GM12878 (cell line): Measurements from ENCODE around the gene CNTNAP2. TPM values are rescaled to one million over a fixed set of nuclear protein-coding genes. Genes with fewer than 3 reads are reported as not detected.

ENCODE experiments used
- ATAC-seq: fragments of 200-7000 bp; cut with Tn5 transposase; 3 replicates; pipeline ENCODE4 v1.9.1; 2020; ENCODE audit warnings: mild to moderate bottlenecking, moderate library complexity
- BruUV-seq: library from RNA; stranded (reverse); fragments of 400-500 nt; replicated peaks from 2 replicates; lab custom pipeline; 2021; lab: Mats Ljungman, UMichigan
- CTCF ChIA-PET: fragments of 300-600 bp; sonication (Branson Sonifier 250); formaldehyde crosslinking; extraction: SDS; loops from one replicate; lab custom pipeline; 2021; ENCODE audit warnings: inconsistent platforms; lab: Yijun Ruan, JAX
- POLR2A ChIA-PET: fragments of 350-600 bp; formaldehyde crosslinking; extraction: SDS; loops from one replicate; lab custom pipeline; 2021; ENCODE audit warnings: inconsistent platforms; lab: Charles Lee
- RAD21 ChIA-PET: fragments of 300-600 bp; sonication (Branson Sonifier 250); formaldehyde crosslinking; loops from one replicate; lab custom pipeline; 2023; ENCODE audit warnings: antibody characterized with exemption; ENCODE audit not compliant: unreplicated experiment; lab: Charles Lee
- SMC1A ChIA-PET: fragments of 300-600 bp; sonication (Branson Sonifier 250); formaldehyde crosslinking; loops from one replicate; lab custom pipeline; 2023; ENCODE audit not compliant: unreplicated experiment, uncharacterized antibody; lab: Charles Lee
- DNase-seq: peaks from one replicate; pipeline ENCODE4 v3.0.0-alpha.2; 2011; ENCODE audit warnings: low read depth, low spot score
- FAIRE-seq: peaks from 3 replicates; lab custom pipeline; 2011; peaks lifted over from hg19 to GRCh38; lab: Jason Lieb, UNC
- H2AFZ ChIP-seq: 2 replicates; pipeline ENCODE4 v1.6.0; 2011; ENCODE audit warnings: low read depth, low read length, control low read depth; ENCODE audit not compliant: control insufficient read depth
- H3K27ac ChIP-seq: 2 replicates; pipeline ENCODE4 v1.5.1; 2011; ENCODE audit warnings: control low read depth; ENCODE audit not compliant: control insufficient read depth, insufficient read depth
- H3K27me3 ChIP-seq, 2 experiments: replicated peaks in 1 of 2; 2 replicates each; pipeline versions ENCODE4 v1.6.0 to v1.6.1; 2011; ENCODE audit warnings: low read length in 1 of 2; ENCODE audit not compliant: control insufficient read depth in 2 of 2, insufficient read depth in 2 of 2
- H3K36me3 ChIP-seq, 2 experiments: 2 replicates each; pipeline ENCODE4 v1.5.1; 2011; ENCODE audit warnings: low read length in 1 of 2; ENCODE audit not compliant: control insufficient read depth in 2 of 2, insufficient read depth in 2 of 2
- H3K4me1 ChIP-seq: 2 replicates; pipeline ENCODE4 v1.6.1; 2011; ENCODE audit warnings: mild to moderate bottlenecking, low read length, moderate library complexity, mixed read lengths; ENCODE audit not compliant: control insufficient read depth, insufficient read depth
- H3K4me2 ChIP-seq: 2 replicates; pipeline ENCODE4 v1.6.0; 2011; ENCODE audit warnings: control low read depth; ENCODE audit not compliant: control insufficient read depth, insufficient read depth
- H3K4me3 ChIP-seq: fragments of 200-600 bp; sonication (generic); 2 replicates; pipeline ENCODE4 v1.5.1; 2016
- H3K79me2 ChIP-seq: 2 replicates; pipeline ENCODE4 v1.6.0; 2011; ENCODE audit warnings: low read length; ENCODE audit not compliant: control insufficient read depth, insufficient read depth
- H3K9ac ChIP-seq: 2 replicates; pipeline ENCODE4 v1.8.0; 2011; ENCODE audit warnings: low read length, control low read depth, mixed read lengths; ENCODE audit not compliant: control insufficient read depth, insufficient read depth
- H3K9me3 ChIP-seq: replicated peaks from 3 replicates; pipeline ENCODE4 v1.5.1; 2011; ENCODE audit warnings: mild to moderate bottlenecking, low read length; ENCODE audit not compliant: control insufficient read depth, insufficient read depth
- H4K20me1 ChIP-seq: 2 replicates; pipeline ENCODE4 v1.6.0; 2011; ENCODE audit not compliant: control insufficient read depth, insufficient read depth
- BACH1 ChIP-seq: fragments of 450-650 bp; IDR thresholded peaks from 2 replicates; pipeline ENCODE4 v1.6.1; 2017; ENCODE audit warnings: mild to moderate bottlenecking, borderline replicate concordance
- BMI1 ChIP-seq: fragments of 450-650 bp; IDR thresholded peaks from 2 replicates; pipeline ENCODE4 v1.6.1; 2016; ENCODE audit warnings: mild to moderate bottlenecking, moderate library complexity, borderline replicate concordance
- CEBPB ChIP-seq, 2 experiments: fragments of 150-350 bp in 1 of 2; IDR thresholded peaks; 2 replicates each; pipeline ENCODE4 v1.6.1; 2012 to 2014; ENCODE audit warnings: low read depth in 2 of 2, low read length in 2 of 2, borderline replicate concordance in 1 of 2, inconsistent platforms in 1 of 2
- HDAC6 ChIP-seq: fragments of 200-600 bp; sonication (generic); IDR thresholded peaks from one replicate; pipeline ENCODE4 v1.8.0; 2017; ENCODE audit warnings: antibody characterized with exemption; ENCODE audit not compliant: unreplicated experiment
- HDGF ChIP-seq: fragments of 450-650 bp; IDR thresholded peaks from 2 replicates; pipeline ENCODE4 v1.6.1; 2016; ENCODE audit warnings: antibody characterized with exemption
- JUNB ChIP-seq: IDR thresholded peaks from 2 replicates; pipeline ENCODE4 v1.6.1; 2016; ENCODE audit warnings: antibody characterized with exemption, mild to moderate bottlenecking
- MAX ChIP-seq: IDR thresholded peaks from 2 replicates; pipeline ENCODE4 v1.6.1; 2012; ENCODE audit warnings: low read depth, low read length, improper control_type of control experiment
- MLLT1 ChIP-seq: fragments of 450-650 bp; IDR thresholded peaks from 2 replicates; pipeline ENCODE4 v1.6.1; 2016; ENCODE audit warnings: mild to moderate bottlenecking
- MXI1 ChIP-seq: fragments of 150-350 bp; IDR thresholded peaks from 2 replicates; pipeline ENCODE4 v1.6.1; 2011; ENCODE audit warnings: low read depth, mild to moderate bottlenecking, inconsistent platforms, low read length, improper control_type of control experiment
- NFYA ChIP-seq: IDR thresholded peaks from 2 replicates; pipeline ENCODE4 v1.6.1; 2011; ENCODE audit warnings: low read depth, mild to moderate bottlenecking, low read length, improper control_type of control experiment, borderline replicate concordance
- PAX8 ChIP-seq: fragments of 450-650 bp; IDR thresholded peaks from 2 replicates; pipeline ENCODE4 v1.6.1; 2017; ENCODE audit warnings: mild to moderate bottlenecking, moderate library complexity
- PML ChIP-seq: IDR thresholded peaks from 2 replicates; pipeline ENCODE4 v1.6.1; 2012; ENCODE audit warnings: low read length, inconsistent platforms
- POLR2A ChIP-seq: IDR thresholded peaks from 2 replicates; pipeline ENCODE4 v1.6.1; 2011; ENCODE audit warnings: low read depth, mild to moderate bottlenecking, low read length
- SUPT20H ChIP-seq: IDR thresholded peaks from 2 replicates; pipeline ENCODE4 v1.6.1; 2011; ENCODE audit warnings: low read depth, mild to moderate bottlenecking, low read length, moderate library complexity, borderline replicate concordance; ENCODE audit not compliant: control insufficient read depth
- TARDBP ChIP-seq: IDR thresholded peaks from 2 replicates; pipeline ENCODE4 v1.6.1; 2016; ENCODE audit warnings: borderline replicate concordance
- TBL1XR1 ChIP-seq: IDR thresholded peaks from 2 replicates; pipeline ENCODE4 v1.6.1; 2012; ENCODE audit warnings: low read depth, low read length, improper control_type of control experiment
- WGBS: methylation state at CpG from one replicate; pipeline ENCODE4 v1.1.6; 2016; ENCODE audit warnings: low lambda C conversion rate; ENCODE audit not compliant: insufficient replicate concordance, insufficient coverage; ENCODE audit errors: missing lambda C conversion rate; 5-methylcytosine and 5-hydroxymethylcytosine counted together
- in situ Hi-C: fragments of 300-500 bp; cut with MboI; formaldehyde crosslinking; loops from 9 replicates; pipeline ENCODE4 v1.14.3; 2018; ENCODE audit warnings: mixed read lengths
- intact Hi-C: fragments of 100-400 bp; cut with micrococcal nuclease; formaldehyde crosslinking; loops from one replicate; pipeline ENCODE4 v1.14.2; 2022; ENCODE audit not compliant: unreplicated experiment
- polyA plus RNA-seq, 11 experiments: library from polyadenylated mRNA; depleted of rRNA in 4 of 11; unstranded in 6 of 11; stranded (reverse) in 5 of 11; fragments of >200 nt; fragmentation: Nextera tagmentation in 4 of 11; fragmentation: Illumina TruSeq in 1 of 11; extraction: Ambion mirVana in 4 of 11; extraction: Trizol in 1 of 11; gene quantifications; 1 replicate in 1 of 11; 2 replicates in 10 of 11; pipeline versions ENCODE4 v1.2.1 to v1.2.3, GENCODE V29; 2011 to 2016; ENCODE audit warnings: inconsistent platforms in 2 of 11, missing spikeins in 2 of 11, low read depth in 1 of 11
- total RNA-seq, 4 experiments: library from RNA; depleted of rRNA in 3 of 4; stranded (reverse); fragments of >200 nt in 3 of 4; fragmentation: Illumina TruSeq in 1 of 4; extraction: Trizol in 1 of 4; gene quantifications; 2 replicates each; pipeline versions ENCODE4 v1.2.1 to v1.2.3, GENCODE V29; 2013 to 2021
- TF ChIP-seq, protein P1 (sequence below): fragments of 450-650 bp; IDR thresholded peaks from 2 replicates; pipeline ENCODE4 v1.6.1; 2017; ENCODE audit warnings: low read depth, mild to moderate bottlenecking, moderate library complexity

The CNTNAP2 gene
- total and polyA plus RNA-seq, 10 of the 15 experiments (the other 5 are each of a cell fraction or from before 2014, with no cell fraction given), result 0.03 to 0.08 (median 0.03) TPM; not detected in 7

DNA sequence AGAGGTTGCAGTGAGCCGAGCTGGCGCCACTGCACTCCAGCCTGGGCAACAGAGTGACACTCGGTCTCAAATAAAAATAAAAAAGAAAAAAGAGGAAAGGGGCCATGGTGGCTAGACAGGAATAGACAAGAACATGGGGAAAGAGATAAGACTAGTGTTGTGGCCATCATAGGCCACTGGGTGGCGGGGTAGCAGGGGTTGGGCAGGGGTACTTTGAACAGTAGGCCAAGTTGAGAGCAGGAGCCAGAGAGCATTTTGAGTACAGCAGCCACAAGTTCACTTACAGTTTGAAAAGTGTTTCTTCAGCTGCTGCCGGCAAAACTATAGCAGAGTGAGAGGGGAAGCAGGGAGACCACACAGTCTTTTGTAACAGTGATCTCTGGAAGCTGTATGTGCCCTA lies 656.0 kb downstream of the CNTNAP2 start:
- no peaks in the 10 kb centered on the region for H3K36me3 ChIP-seq
- in situ Hi-C loops, result no loop called here
- TF ChIP-seq TARDBP (no peak), POLR2A (no peak), BACH1 (no peak), MLLT1 (no peak)
- TF ChIP-seq, all 136 proteins: peak for 0
- ATAC-seq (no peak), FAIRE-seq (no peak), DNase-seq (no peak)
- Histone ChIP-seq H3K9me3 (no peaks in the 10 kb centered on the region), H3K4me2 (no peak overlapping the region), H3K9ac (no peak overlapping the region), H3K27me3 (no peaks in the 10 kb centered on the region), H3K4me1 (no peaks in the 10 kb centered on the region), H3K27ac (no peak overlapping the region), H2AFZ (no peak overlapping the region), H3K4me3 (no peak overlapping the region), H3K79me2 (no peaks in the 10 kb centered on the region), H4K20me1 (no peaks in the 10 kb centered on the region)
- intact Hi-C loops, result no loop called here
- 5% methylated on average over 5 of the region's 5 CpGs for WGBS
- ChIA-PET RAD21 (no interaction called here), SMC1A (no interaction called here), CTCF (interaction anchor here (0.6 kb wide), 2 partner anchors 15 to 136 kb away, joined by 3 read pairs; no protein-coding TSS in a partner anchor), POLR2A (no interaction called here)
- BruUV-seq, result no TSS peak

DNA sequence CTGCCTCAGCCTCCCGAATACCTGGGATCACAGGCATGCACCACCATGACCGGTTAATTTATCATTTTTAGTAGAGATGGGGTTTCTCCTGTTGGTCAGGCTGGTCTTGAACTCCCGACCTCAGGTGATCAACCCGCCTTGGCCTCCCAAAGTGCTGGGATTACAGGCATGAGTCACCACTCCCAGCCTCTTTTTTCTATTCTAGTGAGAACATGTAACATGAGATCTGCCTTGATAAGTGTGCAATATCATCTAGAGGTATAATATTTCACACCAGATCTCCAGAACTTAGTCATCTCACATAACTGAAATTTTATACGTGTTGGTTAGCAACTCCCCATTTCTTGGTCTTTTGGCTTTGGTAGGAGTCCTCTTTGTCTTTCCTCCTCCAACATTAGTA lies 656.9 kb downstream of the CNTNAP2 start:
- Histone ChIP-seq H3K36me3 (no peaks in the 10 kb centered on the region), H3K4me1 (no peaks in the 10 kb centered on the region), H3K4me2 (no peak overlapping the region), H3K9me3 (no peaks in the 10 kb centered on the region), H4K20me1 (no peaks in the 10 kb centered on the region), H3K27me3 (no peaks in the 10 kb centered on the region), H3K9ac (no peak overlapping the region), H3K79me2 (no peaks in the 10 kb centered on the region), H3K4me3 (no peak overlapping the region), H3K27ac (no peak overlapping the region), H2AFZ (no peak overlapping the region)
- no peak for ATAC-seq
- ChIA-PET SMC1A (no interaction called here), RAD21 (no interaction called here), POLR2A (no interaction called here), CTCF (no interaction called here)
- intact Hi-C loops (no loop called here), in situ Hi-C loops (no loop called here)
- no TSS peak for BruUV-seq
- no peak for FAIRE-seq
- 27% methylated on average over 5 of the region's 5 CpGs for WGBS
- no peak for DNase-seq
- no peak for TF ChIP-seq JUNB
- TF ChIP-seq MXI1, result no peak
- no peak for TF ChIP-seq SUPT20H
- no peak for TF ChIP-seq PAX8
- TF ChIP-seq BMI1, result no peak
- no peak for TF ChIP-seq PML
- no peak for TF ChIP-seq NFYA
- no peak for TF ChIP-seq TBL1XR1
- TF ChIP-seq HDAC6, result no peak
- TF ChIP-seq MAX, result no peak
- TF ChIP-seq, protein P1, sequence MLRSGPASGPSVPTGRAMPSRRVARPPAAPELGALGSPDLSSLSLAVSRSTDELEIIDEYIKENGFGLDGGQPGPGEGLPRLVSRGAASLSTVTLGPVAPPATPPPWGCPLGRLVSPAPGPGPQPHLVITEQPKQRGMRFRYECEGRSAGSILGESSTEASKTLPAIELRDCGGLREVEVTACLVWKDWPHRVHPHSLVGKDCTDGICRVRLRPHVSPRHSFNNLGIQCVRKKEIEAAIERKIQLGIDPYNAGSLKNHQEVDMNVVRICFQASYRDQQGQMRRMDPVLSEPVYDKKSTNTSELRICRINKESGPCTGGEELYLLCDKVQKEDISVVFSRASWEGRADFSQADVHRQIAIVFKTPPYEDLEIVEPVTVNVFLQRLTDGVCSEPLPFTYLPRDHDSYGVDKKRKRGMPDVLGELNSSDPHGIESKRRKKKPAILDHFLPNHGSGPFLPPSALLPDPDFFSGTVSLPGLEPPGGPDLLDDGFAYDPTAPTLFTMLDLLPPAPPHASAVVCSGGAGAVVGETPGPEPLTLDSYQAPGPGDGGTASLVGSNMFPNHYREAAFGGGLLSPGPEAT, result no peak
- TF ChIP-seq HDGF, result no peak
- TF ChIP-seq CEBPB (IDR thresholded peaks at IDR 0.05; ENCODE audit: borderline replicate concordance in 1 of 2, low read depth in 2 of 2, low read length in 2 of 2), result no peak
